Activated CD8-positive, alpha-beta T cell treated with anti-CD3 and anti-CD28 coated beads, Interleukin-2, amount 10 ng/mL, durations not matched to agents 7 days and 5 days (primary cell): ENCODE results near the gene PDCD7. TPM values are rescaled to one million over a fixed set of nuclear protein-coding genes. Genes with fewer than 3 reads are reported as not detected.

Experiments
- ATAC-seq: fragments of 150-1000 bp; cut with Tn5 transposase; one replicate; pipeline ENCODE4 v1.10.0; 2021; ENCODE audit warnings: moderate library complexity
- CTCF ChIA-PET: fragments of 350-600 bp; sonication (Branson Sonifier 250); formaldehyde crosslinking; loops from one replicate; lab custom pipeline; 2021; ENCODE audit warnings: antibody characterized with exemption; lab: Charles Lee
- POLR2A ChIA-PET: fragments of 350-600 bp; sonication (Branson Sonifier 250); formaldehyde crosslinking; loops from one replicate; lab custom pipeline; 2021; ENCODE audit warnings: antibody characterized with exemption; lab: Charles Lee
- DNase-seq: peaks from one replicate; pipeline ENCODE4 v3.0.0-alpha.2; 2020
- H3K27ac Mint-ChIP-seq: one replicate; pipeline ENCODE4 v1.8.0; 2021; ENCODE audit warnings: mild to moderate bottlenecking, mixed read lengths
- H3K27me3 Mint-ChIP-seq: one replicate; pipeline ENCODE4 v1.8.0; 2021; ENCODE audit warnings: low read depth, mixed read lengths
- H3K36me3 Mint-ChIP-seq: one replicate; pipeline ENCODE4 v1.8.0; 2021; ENCODE audit warnings: low read depth, mixed read lengths
- H3K4me1 Mint-ChIP-seq: one replicate; pipeline ENCODE4 v1.8.0; 2021; ENCODE audit warnings: low read depth, mixed read lengths
- H3K4me3 Mint-ChIP-seq: one replicate; pipeline ENCODE4 v1.8.0; 2021; ENCODE audit warnings: mild to moderate bottlenecking, mixed read lengths
- H3K9me3 Mint-ChIP-seq: one replicate; pipeline ENCODE4 v1.8.0; 2022; ENCODE audit warnings: mixed read lengths; ENCODE audit not compliant: insufficient read depth
- total RNA-seq, 2 experiments: library from RNA; stranded (reverse); gene quantifications; one replicate each; pipeline ENCODE4 v1.2.3, GENCODE V29; 2021

The PDCD7 gene
- total RNA-seq, 2 experiments from 2014 or later, result 31.5 to 34.9 TPM

- ChIA-PET POLR2A (no interaction called here), CTCF (interaction anchor here (0.9 to 2.4 kb wide), 4 partner anchors 15 to 35 kb away, joined by 3 to 8 read pairs (median 6); no protein-coding TSS in a partner anchor)
Measured at GRCh38 chr15:65069179-65069578, 64.4 kb downstream of the PDCD7 start.

GRCh38 chr15:65068403-65068788 lies 65.2 kb downstream of the PDCD7 start:
- H3K4me3 Mint-ChIP-seq, result no peak overlapping the region
- no peak overlapping the region for H3K27ac Mint-ChIP-seq
- no peaks in the 10 kb centered on the region for H3K36me3 Mint-ChIP-seq
- no peak for DNase-seq
- no peaks in the 10 kb centered on the region for H3K9me3 Mint-ChIP-seq
- ATAC-seq, result no peak
- ChIA-PET CTCF (interaction anchor here (0.7 to 2.4 kb wide), 5 partner anchors 9 to 34 kb away, joined by 3 to 8 read pairs (median 6); no protein-coding TSS in a partner anchor), POLR2A (no interaction called here)
- H3K4me1 Mint-ChIP-seq, result peaks cover 2% of the 10 kb centered on the region
- peaks cover 39% of the 10 kb centered on the region for H3K27me3 Mint-ChIP-seq

More at GRCh38 chr15:65069179-65069578, 64.4 kb downstream of the PDCD7 start:
- peaks cover 2% of the 10 kb centered on the region for H3K4me1 Mint-ChIP-seq
- H3K9me3 Mint-ChIP-seq, result no peaks in the 10 kb centered on the region
- H3K27me3 Mint-ChIP-seq, result peaks cover 39% of the 10 kb centered on the region
- ATAC-seq (no peak), DNase-seq (no peak)
- H3K36me3 Mint-ChIP-seq, result no peaks in the 10 kb centered on the region
- H3K27ac Mint-ChIP-seq, result no peak overlapping the region
- H3K4me3 Mint-ChIP-seq, result no peak overlapping the region

- H3K27me3 Mint-ChIP-seq, result peaks cover 42% of the 10 kb centered on the region
- CTCF ChIA-PET, result interaction anchor here (0.7 to 2.4 kb wide), 3 partner anchors 10 to 13 kb away, joined by 3 to 8 read pairs (median 6); no protein-coding TSS in a partner anchor
Measured at GRCh38 chr15:65067645-65068402, 65.8 kb downstream of the PDCD7 start, which contains the start of gene RASL12. TSS of gene RASL12 (minus strand) at chr15:65067991. CDS start at chr15:65067835, 156 bp downstream.

More at GRCh38 chr15:65067645-65068402, 65.8 kb downstream of the PDCD7 start, which contains the start of gene RASL12:
- ATAC-seq (no peak), DNase-seq (no peak)
- no peak within 1 kb of the TSS for H3K4me3 Mint-ChIP-seq
- peaks cover 2% of the 10 kb centered on the region for H3K4me1 Mint-ChIP-seq
- H3K9me3 Mint-ChIP-seq, result no peaks in the 10 kb centered on the region
- POLR2A ChIA-PET, result no interaction called here
- no peak within 1 kb of the TSS for H3K27ac Mint-ChIP-seq
- H3K36me3 Mint-ChIP-seq, result no peaks in the 10 kb centered on the region

Other genes with a start within 250 kb of the PDCD7 start
- gene ANKDD1A, start 221.9 kb downstream of the PDCD7 start, total RNA-seq, result 1 to 10 TPM; 9.1 to 9.5 TPM
- gene SPG21, start 143.9 kb downstream of the PDCD7 start, total RNA-seq, result 10 to 100 TPM; 53.8 to 55.1 TPM
- gene MTFMT, start 104.2 kb downstream of the PDCD7 start, total RNA-seq, result 10 to 100 TPM; 16.2 to 19.3 TPM
- gene SLC51B, start 88.4 kb downstream of the PDCD7 start, total RNA-seq, result not detected
- gene RASL12, start 65.8 kb downstream of the PDCD7 start, total RNA-seq, result not detected
- not detected for gene KBTBD13, start 57.1 kb downstream of the PDCD7 start, total RNA-seq
- gene UBAP1L, start 18.6 kb downstream of the PDCD7 start, total RNA-seq, result 1 to 10 TPM; 3.5 to 4.2 TPM
- 10 to 100 TPM; 40.5 to 42.9 TPM for gene CLPX, start 51.5 kb upstream of the PDCD7 start, total RNA-seq
- under 1 TPM; 0.05 to 0.08 TPM for gene CILP, start 77.7 kb upstream of the PDCD7 start, total RNA-seq
- 10 to 100 TPM; 17.0 to 19.3 TPM for gene PARP16, start 153.1 kb upstream of the PDCD7 start, total RNA-seq
- not detected for gene RNU5A-1, start 162.2 kb upstream of the PDCD7 start, total RNA-seq
- gene RNU5B-1, start 170.9 kb upstream of the PDCD7 start, total RNA-seq, result 10 to 100 TPM in 1 of 2 experiments, not detected in 1; 19.9 TPM
- not detected for gene IGDCC3, start 244.2 kb upstream of the PDCD7 start, total RNA-seq